NCI-H2029 (cell line): ENCODE results near the gene C10orf90.
"Not testable (repeated sequence)": the region's sequence is repeated elsewhere in the genome, so short reads cannot be mapped to it uniquely, and the experiment has no call there.

Source experiments
- DNase-seq: peaks from one replicate; lab custom pipeline; 2025; lab: John Stamatoyannopoulos, UW

Gene C10orf90

DNA sequence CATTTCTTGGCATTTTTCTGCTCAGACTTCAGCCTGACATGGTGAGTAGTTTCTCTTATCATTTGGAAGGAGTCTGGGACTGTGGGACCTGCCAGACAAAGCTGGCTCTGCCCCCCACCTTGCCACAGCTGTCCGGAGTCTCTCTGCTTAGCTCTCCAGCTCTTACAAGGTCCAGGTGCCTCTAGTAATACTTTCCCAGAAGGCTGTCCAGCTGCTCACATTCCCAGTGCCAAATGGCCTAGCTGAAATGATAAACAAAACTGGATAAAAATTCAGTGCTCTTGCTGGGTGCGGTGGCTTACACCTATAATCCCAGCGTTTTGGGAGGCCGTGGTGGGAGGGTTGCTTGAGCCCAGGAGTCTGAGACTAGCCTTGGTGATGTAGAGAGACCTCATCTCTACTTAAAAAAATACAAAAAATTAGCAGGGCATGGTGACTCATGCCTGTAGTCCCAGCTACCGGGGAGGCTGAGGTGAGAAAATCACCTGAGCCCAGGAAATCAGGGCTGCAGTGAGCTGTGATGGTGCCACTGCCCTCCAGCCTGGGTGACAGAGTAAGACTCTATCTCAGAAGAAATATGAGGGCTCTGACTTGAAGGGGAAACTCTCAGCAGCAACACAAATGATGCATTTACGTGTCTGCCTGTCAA lies 86.8 kb downstream of the C10orf90 start:
- DNase-seq: no peak

DNA sequence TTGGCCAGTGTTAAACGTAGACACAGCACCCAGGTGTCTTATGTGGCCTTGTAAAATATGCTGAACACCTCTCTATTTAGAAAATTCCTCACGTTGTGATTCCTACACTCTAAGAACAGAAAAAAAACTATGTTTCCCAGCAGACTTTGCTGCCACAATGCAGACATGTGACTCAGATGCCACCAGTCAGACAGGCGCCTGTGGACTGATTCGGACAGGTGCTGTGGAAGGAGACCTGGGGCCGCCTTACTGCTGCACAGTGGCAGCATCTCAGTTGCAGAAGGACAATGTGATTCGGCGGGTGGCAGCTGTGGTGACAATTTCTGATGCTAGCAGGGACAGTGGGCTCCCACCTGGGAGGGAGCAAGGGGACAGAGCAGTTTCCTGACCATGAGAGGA lies 88.8 kb downstream of the C10orf90 start:
- DNase-seq: no peak

DNA sequence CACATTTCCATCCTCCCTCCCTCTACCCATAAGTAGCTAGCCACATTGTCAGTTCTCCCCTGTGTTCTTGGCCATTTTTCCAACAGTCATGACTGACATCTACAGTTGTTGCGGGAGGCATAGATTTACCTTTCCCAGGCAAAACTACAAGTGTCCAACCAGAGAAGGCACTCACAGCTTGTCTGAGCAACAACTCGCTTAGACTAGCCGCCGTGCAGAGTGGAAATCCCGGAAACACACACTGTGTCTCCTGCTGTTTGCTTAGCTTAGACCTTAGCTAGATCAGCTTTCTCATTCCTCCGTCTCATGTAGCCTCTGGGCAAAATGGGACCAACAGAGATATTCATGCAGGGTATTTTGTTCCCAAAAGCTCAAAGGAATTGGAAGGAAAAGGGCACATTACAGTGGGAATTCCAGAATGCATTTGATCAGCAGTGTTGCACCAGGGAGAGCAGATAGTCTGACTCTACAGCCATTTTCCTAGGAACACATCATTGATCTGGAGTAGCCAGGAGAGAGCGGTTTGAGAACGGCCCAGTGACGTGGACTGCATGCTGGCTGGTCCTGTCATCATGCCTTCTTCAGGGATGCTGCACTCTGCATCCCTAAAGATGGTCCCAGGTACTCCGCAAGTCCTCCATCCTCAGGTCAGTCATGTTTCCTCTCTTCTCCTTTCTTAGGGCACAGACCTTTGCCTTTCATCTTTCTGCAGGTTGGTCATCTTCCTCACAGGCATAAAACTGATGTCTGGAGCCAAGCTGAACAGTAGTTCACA lies 89.4 kb downstream of the C10orf90 start:
- no peak for DNase-seq

DNA sequence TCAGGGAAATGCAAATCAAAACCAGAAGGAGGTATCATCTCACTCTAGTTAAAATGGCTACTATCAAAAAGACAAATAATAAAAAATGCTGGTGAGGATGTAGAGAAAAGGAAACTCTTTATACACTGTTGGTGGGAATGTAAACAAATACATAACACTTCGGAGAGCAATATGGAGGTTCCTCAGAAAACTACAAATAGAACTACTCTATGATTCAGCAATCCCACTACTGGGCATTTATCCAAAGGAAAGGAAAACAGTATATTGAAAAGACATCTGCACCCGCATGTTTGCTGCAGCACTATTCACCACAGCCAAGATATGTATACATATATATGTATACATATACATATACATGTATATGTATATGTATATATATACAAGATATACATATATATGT lies 94.2 kb downstream of the C10orf90 start:
- no peak for DNase-seq

DNA sequence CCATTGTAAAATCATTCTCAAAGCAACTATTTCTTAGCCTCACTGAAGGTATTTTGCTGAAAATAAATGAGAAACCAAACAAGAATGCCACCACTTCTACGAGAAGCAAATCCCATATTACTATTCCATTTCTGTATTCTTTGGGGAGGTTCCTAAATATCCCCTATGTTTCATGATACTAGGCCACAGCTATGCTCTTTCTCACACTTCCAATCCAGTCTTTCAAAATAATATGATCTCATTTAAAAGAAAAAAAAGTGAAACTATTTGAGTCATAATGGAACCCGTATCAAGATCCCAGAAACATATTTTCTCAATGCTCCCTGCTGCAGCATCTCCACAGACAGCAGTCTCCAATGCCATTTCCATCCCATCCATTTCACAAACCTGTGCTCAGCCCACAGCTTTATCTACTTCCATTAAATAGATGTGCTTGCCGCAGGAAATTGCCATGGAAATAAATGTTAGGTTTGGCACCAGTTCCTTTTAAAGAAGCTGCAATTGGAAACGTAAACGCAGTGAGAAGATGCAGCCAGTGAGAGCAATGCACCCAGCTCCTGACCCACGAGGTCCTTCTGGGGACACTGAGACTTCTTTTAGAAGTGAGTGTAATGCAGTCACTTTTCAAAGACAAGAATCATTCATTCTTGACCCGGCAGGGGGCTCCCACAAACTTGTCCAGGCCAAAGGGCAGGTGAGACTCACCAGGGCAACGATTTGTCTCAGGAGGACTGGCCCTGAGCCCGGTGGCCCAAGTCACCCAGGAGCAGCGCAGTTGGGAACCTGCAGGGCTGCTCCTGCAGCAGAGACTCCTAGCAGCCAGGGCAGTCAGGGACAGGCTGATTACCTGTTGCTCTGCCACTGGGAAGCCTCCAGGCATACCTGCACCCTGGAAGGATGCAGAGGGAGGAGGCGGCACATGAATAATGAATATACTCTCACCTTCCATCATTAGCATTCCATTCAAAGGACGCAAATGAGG lies 99.6 kb downstream of the C10orf90 start:
- DNase-seq: no peak

DNA sequence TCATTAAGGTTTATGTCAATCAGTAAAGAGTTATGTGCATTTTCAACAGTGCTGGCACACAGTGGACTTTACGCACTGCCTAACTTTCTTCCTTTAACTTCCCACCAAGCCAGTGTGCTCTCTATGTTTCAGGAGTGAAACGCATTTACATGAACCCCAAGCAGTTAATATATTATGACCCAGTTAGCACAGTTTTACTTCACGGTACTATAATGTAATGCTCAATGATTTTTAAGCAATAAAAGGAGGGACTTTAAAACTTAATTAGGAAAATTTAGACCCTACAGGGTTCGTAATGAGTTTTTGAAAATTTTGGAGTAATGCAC lies 100.3 kb downstream of the C10orf90 start:
- no peak for DNase-seq

DNA sequence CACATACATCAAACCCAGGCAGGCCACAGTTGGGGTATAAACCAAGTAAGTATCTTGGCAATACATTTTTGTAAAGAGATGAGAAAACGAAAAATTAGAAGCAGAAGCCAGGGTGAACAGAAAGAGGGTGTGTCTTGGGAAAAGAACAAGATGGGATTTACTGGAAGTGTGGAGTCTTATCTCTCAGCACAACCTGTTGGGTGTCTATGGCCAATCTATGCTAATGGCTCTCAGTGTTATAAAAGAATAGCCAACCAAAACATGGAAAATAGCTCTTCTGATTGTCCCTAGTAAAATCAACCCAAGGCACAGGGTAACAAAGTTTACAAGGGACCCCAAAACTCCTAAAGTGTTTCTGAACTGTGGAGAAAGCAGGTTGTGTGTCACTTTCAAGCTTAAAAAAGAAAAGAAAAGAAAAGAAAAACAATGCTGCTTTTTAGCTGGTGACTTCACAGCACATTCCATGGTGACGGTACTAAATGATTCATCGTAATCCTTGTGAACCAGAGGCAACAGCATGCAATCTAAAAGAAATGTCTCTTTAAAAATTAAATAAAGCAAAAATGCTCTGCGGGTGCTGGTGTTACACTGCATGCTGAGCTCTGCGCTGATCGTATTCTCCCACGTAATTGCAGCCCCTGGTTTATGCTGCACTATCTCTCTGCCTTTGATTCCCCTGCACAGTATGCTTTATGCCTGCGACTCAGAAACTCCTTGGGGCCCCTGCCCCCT lies 100.8 kb downstream of the C10orf90 start:
- no peak for DNase-seq

DNA sequence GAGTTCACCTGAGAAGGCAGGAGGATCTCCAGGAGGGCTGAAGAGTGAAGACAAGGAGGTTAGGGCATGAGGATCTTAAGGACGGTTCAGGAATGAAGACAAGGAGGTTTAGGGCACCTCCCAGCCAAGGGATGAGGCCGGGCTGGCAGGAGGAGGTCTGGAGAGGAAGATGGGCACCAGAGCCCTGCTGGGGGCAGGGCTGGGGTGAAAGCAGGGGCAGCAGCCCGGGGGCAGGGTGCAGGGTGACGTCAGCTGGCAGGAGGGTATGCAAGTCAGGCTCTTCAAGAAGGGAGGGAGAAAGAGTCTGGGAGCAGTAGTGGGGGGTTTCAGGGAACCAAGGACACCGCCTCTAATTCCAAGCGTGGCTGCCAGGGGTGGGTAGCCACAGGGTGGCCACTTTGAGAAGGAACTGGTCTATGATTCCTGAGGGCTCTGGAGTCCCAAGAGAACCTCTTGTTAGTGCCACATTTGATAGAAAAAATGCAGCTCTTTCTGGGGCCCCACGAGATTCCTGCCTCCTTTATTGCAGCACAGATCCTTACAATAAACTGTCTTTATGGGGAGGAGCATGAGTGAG lies 101.6 kb downstream of the C10orf90 start:
- no peak for DNase-seq

DNA sequence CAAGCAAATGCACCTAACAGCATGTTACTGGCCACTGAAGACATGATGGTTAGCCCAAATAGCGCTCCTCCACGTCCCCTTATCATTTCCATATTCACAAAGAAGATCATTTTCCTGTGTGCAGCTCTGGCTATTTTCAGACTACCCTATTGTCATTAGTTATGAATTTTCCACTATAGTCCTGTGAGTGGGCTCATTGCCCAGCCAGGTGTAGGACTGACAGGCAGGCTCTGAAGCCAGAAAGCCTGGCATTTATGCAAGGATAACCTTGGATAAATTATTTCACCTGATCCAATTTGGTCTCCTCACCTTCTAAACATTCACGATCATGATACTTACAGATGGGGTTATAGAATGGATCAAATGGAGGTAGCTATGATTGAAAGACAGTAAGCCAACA lies 104.6 kb downstream of the C10orf90 start:
- DNase-seq: no peak

DNA sequence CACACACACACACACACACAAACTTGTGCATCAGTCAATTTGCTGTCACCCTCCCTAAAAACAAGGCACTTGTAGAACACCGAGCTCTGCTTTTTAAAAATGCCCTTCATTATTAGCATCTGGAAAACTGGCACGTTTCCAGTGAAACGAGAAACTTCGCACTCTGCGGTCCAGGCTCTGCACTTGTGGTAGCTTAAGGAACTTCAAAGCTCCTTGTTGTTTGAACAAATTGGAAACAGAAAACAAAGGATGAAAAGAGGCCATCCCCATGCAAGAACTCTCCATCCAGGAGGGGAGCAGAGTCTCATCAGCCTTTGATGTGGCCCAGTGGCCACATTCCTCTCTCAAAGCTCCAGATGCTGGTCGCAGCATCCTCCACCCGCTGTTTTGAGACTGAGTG lies 105.1 kb downstream of the C10orf90 start:
- no peak for DNase-seq

DNA sequence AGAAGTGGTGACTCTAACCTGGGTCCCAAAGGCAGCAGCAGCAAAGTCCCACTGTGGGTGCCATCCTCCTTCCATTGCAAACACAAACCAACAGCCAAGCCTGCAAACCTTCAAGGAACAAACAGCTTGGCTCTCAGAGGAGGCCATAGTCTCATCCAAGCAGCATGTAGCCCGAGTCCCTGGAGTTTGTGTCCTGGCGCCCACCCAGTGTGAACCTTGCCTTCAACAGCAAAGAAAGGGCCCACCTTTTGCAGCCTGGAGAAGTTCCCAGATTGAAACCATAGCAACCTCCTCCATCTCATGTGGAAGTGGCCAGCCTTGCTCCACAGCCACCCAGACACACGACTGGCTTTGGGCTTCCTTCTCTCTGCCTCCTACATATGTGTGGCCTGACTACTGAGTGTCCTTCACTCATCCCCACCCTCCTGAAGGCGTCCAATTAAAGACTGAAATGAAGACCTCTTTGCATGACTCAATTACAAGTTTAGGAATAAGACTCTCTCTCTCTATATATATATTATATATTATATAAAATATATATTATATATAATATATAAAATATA lies 106.1 kb downstream of the C10orf90 start:
- no peak for DNase-seq

DNA sequence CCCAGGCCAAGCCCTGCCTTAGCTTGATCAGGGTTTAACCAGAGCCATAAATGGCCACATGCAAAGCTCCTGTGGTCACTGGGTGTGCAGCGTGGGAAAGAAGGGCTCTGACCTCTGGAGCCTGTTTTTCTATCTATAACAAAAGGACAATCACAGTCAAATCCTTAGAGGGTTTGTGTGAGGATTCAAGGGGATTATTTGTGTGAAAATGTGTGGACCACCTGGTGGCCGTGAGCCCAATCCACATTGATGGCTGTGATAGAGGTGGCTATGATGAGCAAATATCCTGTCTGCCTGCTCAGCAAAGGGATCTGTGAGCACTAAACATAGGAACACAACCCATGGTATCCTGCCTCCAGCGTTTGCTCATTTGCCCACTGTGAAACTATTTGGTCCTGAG lies 107.1 kb downstream of the C10orf90 start:
- no peak for DNase-seq

DNA sequence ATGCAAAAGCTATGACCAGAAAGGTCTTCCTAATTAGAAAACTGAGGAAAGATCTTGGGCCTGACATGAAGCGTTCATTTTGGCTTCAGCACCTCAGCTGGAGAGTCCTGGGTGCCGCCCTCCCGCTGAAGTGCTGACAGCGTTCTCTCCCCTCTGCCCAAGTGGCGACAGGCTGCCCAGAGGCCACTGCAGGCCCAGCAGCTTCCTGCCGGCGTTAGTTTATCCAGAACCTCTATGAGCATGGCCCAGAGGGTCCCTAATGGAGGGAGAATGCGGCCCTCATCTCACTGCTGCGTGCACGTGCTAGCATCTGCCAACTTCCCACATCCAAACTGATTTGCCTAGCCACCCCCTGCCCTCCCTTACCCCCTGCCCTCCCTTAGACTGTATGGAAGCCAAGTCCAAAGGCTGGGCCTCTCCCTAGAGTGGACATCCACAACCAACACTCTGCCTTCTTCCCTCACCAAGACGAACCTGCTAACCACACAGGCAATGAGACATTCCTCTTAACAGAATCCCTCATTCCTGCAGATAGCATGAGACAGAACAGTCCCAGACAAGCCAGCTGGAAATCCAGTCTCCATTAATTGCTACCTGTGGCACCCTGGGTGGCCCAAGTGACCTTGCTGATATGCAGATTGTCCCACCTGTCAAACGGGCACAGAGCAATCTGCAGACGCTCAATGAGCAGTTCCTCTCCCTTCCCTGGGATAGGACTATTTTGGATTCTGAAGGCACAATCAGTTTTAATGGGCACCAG lies 108.4 kb downstream of the C10orf90 start:
- no peak for DNase-seq

DNA sequence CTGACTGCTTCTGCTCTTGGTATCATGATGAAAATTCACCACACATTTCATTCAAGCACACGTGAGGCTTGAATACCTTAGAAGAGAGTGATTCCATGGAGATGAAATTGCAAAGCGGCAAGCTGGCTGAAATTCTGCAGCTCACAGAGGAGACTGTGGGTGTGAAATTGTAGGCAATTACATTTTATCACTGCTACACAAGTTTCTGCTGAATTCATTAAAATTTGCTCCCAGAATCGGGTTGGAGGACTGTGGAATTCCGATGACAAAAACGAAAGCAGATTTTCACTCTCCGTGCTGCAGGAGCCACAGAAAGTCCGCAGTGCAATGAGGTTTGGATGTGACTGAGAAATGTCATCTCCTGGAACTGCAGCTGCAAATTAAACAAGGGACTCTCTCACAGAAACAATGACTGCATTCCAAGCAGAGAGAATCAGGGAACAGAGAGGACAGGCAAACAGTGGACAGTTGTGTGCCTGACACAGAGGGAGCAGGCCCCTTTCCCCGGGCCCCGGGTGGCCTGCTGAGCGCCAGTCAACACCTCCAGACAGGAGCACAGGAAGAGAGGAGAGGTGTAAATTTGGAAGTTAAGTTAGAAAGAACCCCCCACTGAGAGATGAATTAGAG lies 109.1 kb downstream of the C10orf90 start:
- no peak for DNase-seq

DNA sequence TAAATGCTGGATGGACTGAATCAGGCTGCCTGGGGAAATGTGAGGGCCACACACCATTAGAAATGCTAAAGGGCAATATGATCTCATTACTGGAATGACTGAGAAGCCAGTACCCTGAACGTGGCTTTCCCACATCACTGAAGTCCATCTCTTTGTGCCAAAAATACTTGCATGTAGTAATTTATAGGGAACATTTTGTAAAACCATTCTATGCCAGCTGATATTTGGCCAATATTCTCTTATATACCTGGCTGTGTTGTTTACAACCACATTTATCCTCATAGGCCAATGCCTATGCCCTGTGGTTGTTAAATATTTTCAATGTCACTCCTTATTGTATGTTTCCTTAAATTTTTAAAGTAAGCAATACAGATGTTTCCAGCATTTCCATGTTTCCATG lies 111.6 kb downstream of the C10orf90 start:
- no peak for DNase-seq

DNA sequence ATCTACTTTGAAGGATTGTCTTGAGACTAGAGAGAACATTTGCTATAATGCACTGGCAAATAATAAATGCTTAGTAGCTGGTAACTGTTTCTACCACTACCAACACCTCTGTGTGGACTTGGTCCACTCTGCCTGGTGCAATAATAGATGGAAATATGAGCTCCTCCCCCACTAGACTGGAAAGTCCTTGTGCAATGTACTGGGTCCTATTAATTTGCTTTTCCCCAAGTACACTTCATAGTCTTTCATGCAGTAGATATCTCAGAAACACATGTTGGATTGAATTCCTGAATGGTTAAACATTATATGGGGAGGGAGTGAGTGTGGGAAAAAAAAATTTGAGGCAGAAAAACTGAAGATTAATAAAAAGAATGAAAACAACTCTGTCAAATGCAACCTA lies 119.3 kb downstream of the C10orf90 start:
- DNase-seq: no peak

DNA sequence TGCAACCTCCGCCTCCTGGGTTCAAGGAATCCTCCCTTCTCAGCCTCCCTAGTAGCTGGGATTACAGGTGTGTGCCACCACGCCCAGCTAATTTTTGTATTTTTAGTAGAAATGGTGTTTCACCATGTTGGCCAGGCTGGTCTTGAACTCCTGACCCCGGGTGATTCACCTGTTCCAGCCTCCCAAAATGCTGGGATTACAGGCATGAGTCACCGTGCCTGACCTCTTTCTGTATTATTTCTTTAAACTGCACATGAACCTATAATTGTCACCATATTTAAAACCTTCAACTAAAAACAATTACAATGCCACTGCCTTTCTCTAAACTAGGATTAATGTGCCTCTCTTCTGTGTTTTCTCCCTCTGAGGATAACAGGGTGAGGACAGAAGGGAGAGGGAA lies 119.9 kb downstream of the C10orf90 start:
- DNase-seq: not testable (repeated sequence)

DNA sequence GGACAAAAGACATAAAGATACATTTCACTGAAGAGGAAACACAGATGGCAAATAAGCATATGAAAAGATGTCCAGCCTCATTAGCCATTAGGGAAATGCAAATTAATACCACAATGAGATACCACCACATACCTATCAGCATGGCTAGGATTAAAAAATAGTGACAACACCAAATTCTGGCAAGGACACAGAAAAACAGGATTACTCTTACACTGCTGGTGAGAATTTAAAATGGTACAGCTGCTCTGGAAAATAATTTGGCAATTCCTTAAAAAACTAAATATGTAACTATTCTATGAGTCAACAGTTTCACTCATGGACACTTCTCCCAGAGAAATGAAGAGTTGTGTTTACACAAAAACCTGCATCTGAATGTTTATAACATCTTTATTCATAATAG lies 121.1 kb downstream of the C10orf90 start:
- DNase-seq: no peak

DNA sequence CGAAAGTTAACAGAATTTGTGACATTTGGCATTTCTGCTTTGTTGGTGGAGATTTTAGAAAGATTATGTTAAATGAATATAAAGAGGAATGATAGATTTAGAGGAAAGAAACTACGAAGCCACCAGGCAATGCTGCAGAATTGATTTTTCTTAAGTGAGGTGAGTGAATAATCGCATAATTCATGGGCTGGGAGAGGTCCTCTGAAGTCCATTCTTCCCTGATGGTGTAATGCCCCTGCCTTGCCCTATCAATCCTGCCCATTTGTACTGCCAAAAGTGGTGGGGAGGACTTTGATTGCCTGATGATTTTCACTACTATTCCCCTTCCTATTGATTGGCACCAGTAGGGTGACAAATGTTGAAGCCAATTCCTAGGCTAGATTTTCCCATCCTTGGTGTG lies 125.9 kb downstream of the C10orf90 start:
- DNase-seq: no peak

DNA sequence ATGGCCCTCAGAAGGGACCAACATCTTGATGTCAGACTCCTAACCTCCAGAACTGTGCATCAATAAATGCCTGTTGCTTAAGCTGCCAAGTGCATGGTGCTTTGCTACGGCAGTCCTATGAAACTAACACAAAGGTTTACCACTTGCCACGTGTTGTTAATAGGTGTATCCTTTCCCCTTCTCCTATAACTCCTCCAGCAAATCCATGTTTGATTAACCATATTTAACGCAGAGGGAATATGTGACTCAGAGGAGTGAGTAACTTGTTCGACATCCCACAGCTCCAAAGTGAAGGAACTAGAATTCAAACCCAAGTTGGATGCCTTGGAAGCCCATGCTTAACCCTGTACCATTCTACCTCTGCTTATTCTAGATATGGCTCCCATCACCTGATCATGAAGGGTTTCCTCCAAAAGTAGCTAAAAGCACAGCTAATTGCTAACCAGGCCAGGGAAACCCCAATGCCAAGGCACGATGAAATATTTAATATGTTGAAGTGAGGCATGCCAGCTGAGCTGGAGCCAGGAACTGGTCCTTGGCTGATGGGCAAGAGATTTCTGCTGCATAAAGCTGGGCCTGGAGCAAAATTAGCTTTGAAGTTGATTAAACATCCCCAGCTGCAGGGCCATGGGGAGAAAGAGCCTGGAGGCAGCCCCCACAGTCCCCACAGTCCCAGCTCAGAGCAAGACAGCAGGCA lies 131.9 kb downstream of the C10orf90 start:
- no peak for DNase-seq
